K562 (cell line): Measurements from ENCODE around the gene HYAL3. TPM values are rescaled to one million over a fixed set of nuclear protein-coding genes. Genes with fewer than 3 reads are reported as not detected.
A peak's percentile ranks its signal among the peaks of the same experiment; 100 is the strongest.

Source experiments
- AFF1 ChIP-seq, 2 experiments: fragments of 450-650 bp; IDR thresholded peaks; 2 replicates each; pipeline ENCODE4 v1.6.1; 2018; ENCODE audit warnings: mild to moderate bottlenecking in 2 of 2, low read depth in 1 of 2; ENCODE audit not compliant: partially characterized antibody in 2 of 2
- AFF4 ChIP-seq: sonication (generic); formaldehyde crosslinking; IDR thresholded peaks from 2 replicates; pipeline ENCODE4 v1.8.0; 2023; ENCODE audit warnings: mild to moderate bottlenecking, missing genetic modification reagents
- ARID4B ChIP-seq: sonication (generic); formaldehyde crosslinking; IDR thresholded peaks from 2 replicates; pipeline ENCODE4 v1.8.0; 2022; ENCODE audit warnings: mild to moderate bottlenecking, missing genetic modification reagents
- CHD4 ChIP-seq: fragments of 200-600 bp; sonication (generic); IDR thresholded peaks from 3 replicates; pipeline ENCODE4 v1.6.1; 2012; ENCODE audit warnings: low read depth, mild to moderate bottlenecking, mixed read lengths, low read length, inconsistent platforms; ENCODE audit not compliant: insufficient read depth, insufficient replicate concordance, poor library complexity, severe bottlenecking
- MYC ChIP-seq, 2 experiments: fragments of 250-450 bp in 1 of 2; sonication (Bioruptor Pico) in 1 of 2; IDR thresholded peaks; 2 replicates each; pipeline versions ENCODE4 v1.5.1 to v1.6.1; 2012 to 2021; ENCODE audit warnings: low read depth in 2 of 2, borderline replicate concordance in 1 of 2, improper control_type of control experiment in 1 of 2, low read length in 1 of 2, mild to moderate bottlenecking in 1 of 2, moderate library complexity in 1 of 2
- TAF1 ChIP-seq: IDR thresholded peaks from 2 replicates; pipeline ENCODE4 v1.6.1; 2011; ENCODE audit warnings: mild to moderate bottlenecking, low read length, moderate library complexity; ENCODE audit not compliant: insufficient read depth, control insufficient read depth, severe bottlenecking; ENCODE audit errors: extremely low read depth
- USF2 ChIP-seq: sonication (generic); formaldehyde crosslinking; IDR thresholded peaks from 2 replicates; pipeline ENCODE4 v1.5.0; 2020; ENCODE audit warnings: missing genetic modification reagents
- ZBTB5 ChIP-seq: fragments of 450-650 bp; IDR thresholded peaks from 2 replicates; pipeline ENCODE4 v1.6.1; 2017; ENCODE audit warnings: antibody characterized with exemption
- ZNF197 ChIP-seq: fragments of 200-800 bp; sonication (Bioruptor generic); IDR thresholded peaks from 2 replicates; pipeline ENCODE4 v1.6.1; 2016; ENCODE audit warnings: low read depth, missing genetic modification characterization, missing compliant biosample characterization
- polyA plus RNA-seq, 8 experiments: library from polyadenylated mRNA; depleted of rRNA in 4 of 8; stranded (reverse) in 5 of 8; unstranded in 3 of 8; fragments of >200 nt; fragmentation: Nextera tagmentation in 2 of 8; fragmentation: Illumina TruSeq in 1 of 8; extraction: Ambion mirVana in 2 of 8; extraction: Trizol in 1 of 8; gene quantifications; 2 replicates each; pipeline versions ENCODE4 v1.2.1 to v1.2.3, GENCODE V29; 2011 to 2014; ENCODE audit warnings: inconsistent platforms in 1 of 8, missing spikeins in 1 of 8
- total RNA-seq, 7 experiments: library from RNA; depleted of rRNA in 6 of 7; stranded (reverse); fragments of >200 nt in 6 of 7; fragmentation: Illumina TruSeq in 2 of 7; extraction: Trizol in 2 of 7; gene quantifications; 2 replicates each; pipeline versions ENCODE4 v1.2.1 to v1.2.3, GENCODE V29; 2011 to 2021; ENCODE audit warnings: low replicate concordance in 1 of 7

Gene HYAL3
- total and polyA plus RNA-seq, 9 of the 15 experiments (the other 6 are each of a cell fraction or from before 2014, with no cell fraction given): 0.38 to 9.1 (median 6.8) TPM

- TF ChIP-seq ARID4B (peak; percentile 76; the same call in 1 of the 2 replicates), AFF1 (IDR thresholded peaks at IDR 0.05; ENCODE audit: low read depth in 1 of 2, partially characterized antibody in 2 of 2) (no peak), CHD4 (no peak), TAF1 (peak; percentile 54), ZBTB5 (no peak), USF2 (CRISPR knock-in tag) (peak; percentile 68), AFF4 (CRISPR knock-in tag) (no peak), ZNF197 (CRISPR knock-in tag) (no peak), MYC (IDR thresholded peaks at IDR 0.05; ENCODE audit: low read depth, low read length) (peak; percentile 80), MYC (CRISPR knock-in tag; IDR thresholded peaks at IDR 0.05; ENCODE audit: borderline replicate concordance, low read depth) (no peak)
Measured at GRCh38 chr3:50320853-50321335, 21.7 kb upstream of the HYAL3 start (continued).
